ENCODE results near the gene HUWE1. TPM values are rescaled to one million over a fixed set of nuclear protein-coding genes. Genes with fewer than 3 reads are reported as not detected.

HUWE1 gene
- total RNA-seq, 4 donors from 2014 or later, result 65.1 to 104 (median 84.7) TPM

DNA sequence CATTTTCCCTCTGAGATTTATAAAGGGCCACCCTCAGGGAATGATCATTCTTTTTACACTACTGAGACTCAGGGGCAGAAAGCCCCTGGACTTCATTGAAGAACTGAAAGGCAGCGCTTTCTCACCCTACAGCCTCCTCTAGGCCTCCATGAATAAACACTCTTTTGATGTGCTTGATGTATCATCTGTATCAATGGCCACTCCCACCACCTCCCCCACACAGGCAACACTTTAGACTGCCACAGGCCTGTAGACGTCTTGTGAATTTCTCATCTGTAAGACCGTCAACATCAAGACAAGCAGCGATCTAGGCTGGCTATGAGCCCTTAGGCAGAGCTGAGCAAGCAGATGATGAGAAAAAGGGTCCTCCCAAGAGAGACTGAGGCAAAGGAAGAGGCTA lies 123.2 kb downstream of the HUWE1 start:
- DNase-seq, result no peak
- 89 to 100% methylated on average over 1 to 4 of the region's 4 CpGs for WGBS, 2 donors (ENCODE audit: low coverage in 1 of 2)
- in situ Hi-C loops (cut with MboI; ENCODE audit: low pct_ligation_motif_present in 1 of 4, low pct_unique_long_range_greater_than_20kb in 1 of 4, low sequenced_read_pairs in 3 of 4), result no loop called here
- Histone ChIP-seq H3K27me3 (no peaks in the 10 kb centered on the region), H3K27ac (no peak overlapping the region), H3K4me1 (no peaks in the 10 kb centered on the region), H3K9me3 (no peaks in the 10 kb centered on the region), H3K36me3 (peaks cover 0 to 30% (median 15%) of the 10 kb centered on the region in 4 donors), H3K4me3 (no peak overlapping the region)
- TF ChIP-seq POLR2AphosphoS5 (IDR thresholded peaks at IDR 0.05) (no peak), EP300 (IDR thresholded peaks at IDR 0.05; ENCODE audit: low read depth) (no peak), POLR2A (IDR thresholded peaks at IDR 0.05) (no peak)
- TF ChIP-seq, protein P1, sequence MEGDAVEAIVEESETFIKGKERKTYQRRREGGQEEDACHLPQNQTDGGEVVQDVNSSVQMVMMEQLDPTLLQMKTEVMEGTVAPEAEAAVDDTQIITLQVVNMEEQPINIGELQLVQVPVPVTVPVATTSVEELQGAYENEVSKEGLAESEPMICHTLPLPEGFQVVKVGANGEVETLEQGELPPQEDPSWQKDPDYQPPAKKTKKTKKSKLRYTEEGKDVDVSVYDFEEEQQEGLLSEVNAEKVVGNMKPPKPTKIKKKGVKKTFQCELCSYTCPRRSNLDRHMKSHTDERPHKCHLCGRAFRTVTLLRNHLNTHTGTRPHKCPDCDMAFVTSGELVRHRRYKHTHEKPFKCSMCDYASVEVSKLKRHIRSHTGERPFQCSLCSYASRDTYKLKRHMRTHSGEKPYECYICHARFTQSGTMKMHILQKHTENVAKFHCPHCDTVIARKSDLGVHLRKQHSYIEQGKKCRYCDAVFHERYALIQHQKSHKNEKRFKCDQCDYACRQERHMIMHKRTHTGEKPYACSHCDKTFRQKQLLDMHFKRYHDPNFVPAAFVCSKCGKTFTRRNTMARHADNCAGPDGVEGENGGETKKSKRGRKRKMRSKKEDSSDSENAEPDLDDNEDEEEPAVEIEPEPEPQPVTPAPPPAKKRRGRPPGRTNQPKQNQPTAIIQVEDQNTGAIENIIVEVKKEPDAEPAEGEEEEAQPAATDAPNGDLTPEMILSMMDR (IDR thresholded peaks at IDR 0.05), result no peak
- intact Hi-C loops (cut with DNase I; ENCODE audit: low total_unique reads), result no loop called here

DNA sequence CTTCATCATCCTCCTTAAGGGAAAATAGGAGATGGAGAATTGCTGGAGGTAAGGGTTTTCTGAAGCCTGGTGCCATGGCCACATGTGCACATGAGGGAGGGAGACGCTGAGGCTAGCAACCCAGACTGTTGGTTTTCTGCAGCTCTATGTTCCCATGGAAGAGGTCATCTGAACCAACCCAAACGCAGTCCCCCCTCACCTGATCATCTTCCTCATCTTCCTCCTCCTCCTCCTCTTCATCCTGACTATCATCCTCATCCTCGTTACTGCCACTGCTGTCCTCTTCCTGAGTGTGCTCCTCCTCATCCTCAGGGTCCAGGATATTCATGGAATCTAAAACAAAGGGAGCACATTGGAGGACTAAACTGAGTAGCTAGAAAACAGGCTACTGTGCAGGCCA lies 124.6 kb downstream of the HUWE1 start:
- no peaks in the 10 kb centered on the region for H3K27me3 ChIP-seq
- no peaks in the 10 kb centered on the region for H3K9me3 ChIP-seq
- intact Hi-C loops (cut with DNase I; ENCODE audit: low total_unique reads) (no loop called here), in situ Hi-C loops (cut with MboI; ENCODE audit: low pct_ligation_motif_present in 1 of 4, low pct_unique_long_range_greater_than_20kb in 1 of 4, low sequenced_read_pairs in 3 of 4) (no loop called here)
- TF ChIP-seq POLR2A (IDR thresholded peaks at IDR 0.05), result no peak
- TF ChIP-seq POLR2AphosphoS5 (IDR thresholded peaks at IDR 0.05), result no peak
- TF ChIP-seq EP300 (IDR thresholded peaks at IDR 0.05; ENCODE audit: low read depth), result no peak
- TF ChIP-seq, protein P1 (IDR thresholded peaks at IDR 0.05), result no peak
- H3K4me1 ChIP-seq, result no peaks in the 10 kb centered on the region
- no peak for DNase-seq
- H3K4me3 ChIP-seq, result no peak overlapping the region
- 63% methylated on average over 3 of the region's 3 CpGs; no CpG with 5 or more reads in 1 of the 2 donors for WGBS, 2 donors (ENCODE audit: low coverage in 1 of 2)
- no peak overlapping the region for H3K27ac ChIP-seq
- H3K36me3 ChIP-seq, result peaks cover 0 to 30% (median 15%) of the 10 kb centered on the region in 4 donors

DNA sequence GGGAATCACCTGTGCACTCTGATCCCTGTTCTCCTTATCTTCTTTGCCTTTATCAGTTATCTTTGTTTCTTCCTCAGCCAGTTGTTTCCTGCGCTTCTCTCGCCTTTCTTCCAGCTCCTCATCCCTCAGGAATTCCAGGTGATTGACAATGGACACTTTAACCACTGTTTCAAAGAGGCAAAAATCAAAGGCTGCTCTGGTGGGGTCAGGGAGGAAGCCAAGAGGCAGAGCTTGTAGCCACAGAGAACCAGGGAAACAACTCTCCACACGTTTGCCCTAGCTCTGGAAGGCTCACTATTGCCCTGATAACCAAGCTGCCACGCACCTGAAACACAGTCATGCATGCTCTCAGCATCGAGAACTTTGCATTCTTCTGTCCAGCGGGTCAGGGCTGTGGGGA lies 127.9 kb downstream of the HUWE1 start:
- H3K27ac ChIP-seq, result no peak overlapping the region
- in situ Hi-C loops (cut with MboI; ENCODE audit: low pct_ligation_motif_present in 1 of 4, low pct_unique_long_range_greater_than_20kb in 1 of 4, low sequenced_read_pairs in 3 of 4), result no loop called here

DNA sequence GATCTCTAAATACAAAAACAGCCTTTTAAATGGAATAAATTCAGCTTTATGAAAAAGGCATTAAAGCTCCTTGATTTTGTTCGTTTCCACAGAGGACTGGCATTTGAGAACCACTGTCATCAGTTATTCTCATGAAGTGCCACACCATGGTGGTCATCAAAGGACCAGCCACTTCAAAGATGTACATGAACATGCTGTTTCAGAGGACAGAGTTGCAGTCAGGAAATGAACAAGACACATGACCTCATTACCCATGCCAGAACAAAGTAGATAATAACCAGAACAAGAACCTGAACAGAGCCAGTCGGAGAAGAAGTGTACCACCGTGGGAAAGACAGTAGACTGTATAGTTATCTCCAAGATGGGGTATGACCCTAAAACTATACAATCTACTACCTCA lies 129.7 kb downstream of the HUWE1 start:
- H3K27ac ChIP-seq, result no peak overlapping the region
- TF ChIP-seq POLR2A (IDR thresholded peaks at IDR 0.05) (no peak), POLR2AphosphoS5 (IDR thresholded peaks at IDR 0.05) (no peak), EP300 (IDR thresholded peaks at IDR 0.05; ENCODE audit: low read depth) (no peak)
- TF ChIP-seq, protein P1 (IDR thresholded peaks at IDR 0.05), result no peak
- in situ Hi-C loops (cut with MboI; ENCODE audit: low pct_ligation_motif_present in 1 of 4, low pct_unique_long_range_greater_than_20kb in 1 of 4, low sequenced_read_pairs in 3 of 4) (no loop called here), intact Hi-C loops (cut with DNase I; ENCODE audit: low total_unique reads) (no loop called here)
- H3K9me3 ChIP-seq, result no peaks in the 10 kb centered on the region
- no peak overlapping the region for H3K4me3 ChIP-seq
- DNase-seq, result no peak
- H3K36me3 ChIP-seq, result peaks cover 0 to 33% (median 14%) of the 10 kb centered on the region in 4 donors
- no peaks in the 10 kb centered on the region for H3K4me1 ChIP-seq
- 84% methylated on average over 3 of the region's 3 CpGs; no CpG with 5 or more reads in 1 of the 2 donors for WGBS, 2 donors (ENCODE audit: low coverage in 1 of 2)
- no peaks in the 10 kb centered on the region for H3K27me3 ChIP-seq

More for the DNA sequence above, 127.9 kb downstream of the HUWE1 start:
- 79 to 96% methylated on average over 3 to 6 of the region's 6 CpGs for WGBS, 2 donors (ENCODE audit: low coverage in 1 of 2)
- intact Hi-C loops (cut with DNase I; ENCODE audit: low total_unique reads), result no loop called here
- no peak for DNase-seq
- H3K4me3 ChIP-seq, result no peak overlapping the region
- H3K4me1 ChIP-seq, result no peaks in the 10 kb centered on the region
- no peaks in the 10 kb centered on the region for H3K9me3 ChIP-seq
- H3K36me3 ChIP-seq, result peaks cover 0 to 27% (median 11%) of the 10 kb centered on the region in 4 donors
- TF ChIP-seq EP300 (IDR thresholded peaks at IDR 0.05; ENCODE audit: low read depth) (no peak), POLR2A (IDR thresholded peaks at IDR 0.05) (no peak), POLR2AphosphoS5 (IDR thresholded peaks at IDR 0.05) (no peak)
- TF ChIP-seq, protein P1 (IDR thresholded peaks at IDR 0.05), result no peak
- H3K27me3 ChIP-seq, result no peaks in the 10 kb centered on the region

All from transverse colon (tissue), 4 donors.